Common myeloid progenitor, CD34-positive (primary cell): ENCODE measurements around the gene ASAP2.

Experiments
- CTCF ChIA-PET: fragments of 350-600 bp; sonication (Branson Sonifier 250); formaldehyde crosslinking; loops from one replicate; lab custom pipeline; 2021; ENCODE audit warnings: antibody characterized with exemption; lab: Charles Lee
- POLR2A ChIA-PET: fragments of 350-600 bp; sonication (Branson Sonifier 250); formaldehyde crosslinking; loops from one replicate; lab custom pipeline; 2021; ENCODE audit warnings: antibody characterized with exemption; lab: Charles Lee
- DNase-seq, 3 donors: peaks; one replicate each; pipeline versions ENCODE4 v3.0.0 to v3.0.0-alpha.2; 2013
- H3K27ac ChIP-seq, 2 experiments: 1 replicate in 1 of 2; 2 replicates in 1 of 2; pipeline ENCODE4 v1.7.0; 2013; ENCODE audit warnings: inconsistent platforms in 2 of 2, low read length in 2 of 2, mild to moderate bottlenecking in 2 of 2, low read depth in 1 of 2, moderate library complexity in 1 of 2; ENCODE audit not compliant: severe bottlenecking in 2 of 2, insufficient read depth in 1 of 2, poor library complexity in 1 of 2
- H3K27me3 ChIP-seq, 5 experiments: replicated peaks in 2 of 5; 1 replicate in 3 of 5; 2 replicates in 2 of 5; pipeline versions ENCODE4 v1.6.1 to v1.7.0; 2013; ENCODE audit warnings: low read length in 4 of 5, mild to moderate bottlenecking in 2 of 5, moderate library complexity in 2 of 5, inconsistent platforms in 1 of 5; ENCODE audit not compliant: insufficient read depth in 5 of 5, control insufficient read depth in 4 of 5
- H3K36me3 ChIP-seq, 4 experiments: 1 replicate in 2 of 4; 2 replicates in 2 of 4; pipeline versions ENCODE4 v1.6.1 to v1.7.0; 2013; ENCODE audit warnings: low read length in 3 of 4, control low read depth in 1 of 4, mild to moderate bottlenecking in 1 of 4; ENCODE audit not compliant: control insufficient read depth in 4 of 4, insufficient read depth in 4 of 4
- H3K4me1 ChIP-seq, 4 experiments: 1 replicate in 3 of 4; 2 replicates in 1 of 4; pipeline versions ENCODE4 v1.6.1 to v1.7.1; 2013; ENCODE audit warnings: low read length in 3 of 4, mild to moderate bottlenecking in 3 of 4, control low read depth in 1 of 4, inconsistent platforms in 1 of 4, moderate library complexity in 1 of 4; ENCODE audit not compliant: control insufficient read depth in 4 of 4, insufficient read depth in 4 of 4; ENCODE audit errors: control extremely low read depth in 1 of 4
- H3K4me3 ChIP-seq, 7 experiments: 1 replicate in 4 of 7; 2 replicates in 3 of 7; pipeline versions ENCODE4 v1.5.1 to v1.7.0; 2013; ENCODE audit warnings: mild to moderate bottlenecking in 7 of 7, low read length in 6 of 7, moderate library complexity in 6 of 7, inconsistent platforms in 2 of 7, low read depth in 2 of 7, control low read depth in 1 of 7; ENCODE audit not compliant: insufficient read depth in 4 of 7, control insufficient read depth in 1 of 7; ENCODE audit errors: extremely low read depth in 1 of 7
- H3K9me3 ChIP-seq, 5 experiments: 1 replicate in 4 of 5; 2 replicates in 1 of 5; pipeline versions ENCODE4 v1.6.1 to v1.7.1; 2013; ENCODE audit warnings: low read length in 4 of 5, mild to moderate bottlenecking in 2 of 5, inconsistent platforms in 1 of 5, low read depth in 1 of 5, moderate library complexity in 1 of 5; ENCODE audit not compliant: control insufficient read depth in 4 of 5, insufficient read depth in 2 of 5; ENCODE audit errors: control extremely low read depth in 1 of 5
- WGBS: methylation state at CpG from one replicate; pipeline ENCODE4 v1.1.5; 2013; ENCODE audit not compliant: insufficient coverage; 5-methylcytosine and 5-hydroxymethylcytosine counted together

ASAP2 gene

GRCh38 chr2:9225806-9226205 lies 19.2 kb downstream of the ASAP2 start:
- H3K36me3 ChIP-seq = no peaks in the 10 kb centered on the region
- DNase-seq = no peak
- 97% methylated on average over 6 of the region's 10 CpGs for WGBS
- no peaks in the 10 kb centered on the region for H3K9me3 ChIP-seq
- ChIA-PET CTCF (no interaction called here), POLR2A (interaction anchor here (0.5 kb wide), 1 partner anchor 1984 kb away, joined by 5 read pairs; no protein-coding TSS in a partner anchor)
- peaks cover 0 to 2% (median 0%) of the 10 kb centered on the region in 5 experiments for H3K27me3 ChIP-seq
- peaks cover 0 to 11% (median 6%) of the 10 kb centered on the region in 4 experiments for H3K4me1 ChIP-seq
- H3K27ac ChIP-seq = no peak overlapping the region
- no peak overlapping the region for H3K4me3 ChIP-seq

DNA sequence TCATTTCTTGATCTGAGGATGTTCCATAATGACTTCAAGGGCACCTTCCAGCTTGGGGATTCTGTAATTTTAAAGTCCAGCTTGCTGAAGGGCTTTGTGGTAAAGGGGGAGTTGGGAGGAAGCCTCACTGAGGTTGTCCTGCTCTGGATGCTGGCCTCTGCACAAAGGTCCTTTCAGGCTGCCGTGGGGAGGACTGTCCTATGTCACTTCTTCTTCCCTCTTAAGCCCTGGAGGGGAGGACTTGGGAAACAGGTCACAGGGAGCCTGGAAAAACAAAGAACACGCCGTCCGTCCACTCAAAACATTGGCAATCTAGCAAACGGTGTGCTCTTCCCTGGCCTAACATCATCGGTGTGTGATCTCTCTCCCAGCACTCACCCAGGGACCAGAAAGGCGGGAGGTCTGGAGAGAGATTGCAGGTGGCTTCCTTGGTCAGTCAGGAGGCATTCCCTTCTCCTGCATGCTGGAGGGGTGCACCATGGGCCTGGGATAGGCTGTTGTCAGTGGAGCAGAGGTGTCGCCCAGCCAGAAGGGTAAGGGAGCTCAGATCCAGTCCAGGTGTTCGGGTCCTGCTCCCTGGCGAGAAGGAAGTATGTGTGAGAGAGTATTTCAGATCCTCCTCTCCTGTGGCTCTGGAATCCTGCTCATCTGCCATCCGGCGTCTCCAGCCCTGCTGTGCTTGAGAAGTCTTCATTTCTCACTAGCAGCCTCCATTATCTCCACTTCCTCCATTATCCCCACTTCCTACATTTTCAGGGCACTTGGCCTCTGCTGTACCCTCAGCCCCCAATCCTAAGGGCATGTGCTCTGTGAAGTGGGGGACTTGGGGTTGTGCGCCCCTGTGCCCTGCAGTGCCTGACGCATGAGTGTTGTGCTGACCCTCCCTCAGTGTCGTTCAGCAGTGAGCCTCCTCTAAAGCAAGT lies 20.1 kb downstream of the ASAP2 start:
- WGBS = 95% methylated on average over 10 of the region's 15 CpGs
- ChIA-PET POLR2A (no interaction called here), CTCF (no interaction called here)
- Histone ChIP-seq H3K4me1 (peaks cover 0 to 21% (median 15%) of the 10 kb centered on the region in 4 experiments), H3K36me3 (no peaks in the 10 kb centered on the region), H3K4me3 (no peak overlapping the region), H3K27ac (no peak overlapping the region), H3K27me3 (peaks cover 0 to 2% (median 0%) of the 10 kb centered on the region in 5 experiments), H3K9me3 (no peaks in the 10 kb centered on the region)
- DNase-seq = no peak

DNA sequence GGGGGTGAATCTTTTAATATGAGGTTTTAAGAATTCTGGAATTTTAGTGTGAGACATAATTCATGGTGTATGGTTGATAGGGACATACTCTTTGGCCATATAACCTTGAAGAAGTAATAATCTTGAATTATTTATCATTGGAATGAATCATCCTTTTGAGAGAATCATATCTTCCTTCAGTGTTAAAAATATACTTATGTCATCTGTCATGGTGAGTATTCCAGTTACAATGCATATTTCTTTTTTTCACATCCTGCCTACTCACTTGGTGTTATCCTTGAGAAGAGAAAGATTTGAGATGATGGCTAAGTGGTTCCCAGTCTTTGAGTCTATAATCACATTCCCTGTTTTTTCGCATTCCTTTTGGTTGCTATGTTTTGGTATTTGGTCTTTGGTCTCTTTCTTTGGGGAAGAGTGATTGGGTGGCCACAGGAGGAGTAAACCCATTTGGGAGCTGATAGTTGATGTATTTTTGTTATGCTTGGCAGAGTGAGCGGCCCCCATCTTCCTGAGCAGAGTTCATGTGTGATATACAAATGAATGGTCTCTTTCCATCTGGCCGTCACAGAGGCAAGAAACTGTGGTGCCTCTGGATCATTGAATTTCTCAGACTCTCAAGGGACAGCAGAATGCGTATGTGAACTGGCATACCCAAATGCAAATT lies 21.6 kb downstream of the ASAP2 start:
- WGBS = 93% methylated on average over 2 of the region's 4 CpGs
- no peaks in the 10 kb centered on the region for H3K36me3 ChIP-seq
- no peak overlapping the region for H3K4me3 ChIP-seq
- DNase-seq = no peak
- H3K27ac ChIP-seq = no peak overlapping the region
- POLR2A ChIA-PET = no interaction called here
- H3K9me3 ChIP-seq = no peaks in the 10 kb centered on the region
- peaks cover 0 to 2% (median 0%) of the 10 kb centered on the region in 5 experiments for H3K27me3 ChIP-seq
- CTCF ChIA-PET = no interaction called here
- H3K4me1 ChIP-seq = peaks cover 0 to 25% (median 16%) of the 10 kb centered on the region in 4 experiments

GRCh38 chr2:9228781-9229469 lies 22.3 kb downstream of the ASAP2 start:
- no peak overlapping the region for H3K27ac ChIP-seq
- H3K36me3 ChIP-seq = no peaks in the 10 kb centered on the region
- POLR2A ChIA-PET = no interaction called here
- H3K27me3 ChIP-seq = peaks cover 0 to 2% (median 0%) of the 10 kb centered on the region in 5 experiments
- no peaks in the 10 kb centered on the region for H3K9me3 ChIP-seq
- no peak overlapping the region for H3K4me3 ChIP-seq
- H3K4me1 ChIP-seq = peaks cover 0 to 25% (median 16%) of the 10 kb centered on the region in 4 experiments
- no peak for DNase-seq
- WGBS = over 99% methylated on average over 11 of the region's 15 CpGs
- CTCF ChIA-PET = no interaction called here

- ChIA-PET POLR2A (no interaction called here), CTCF (interaction anchor here (0.6 kb wide), 1 partner anchor 23 kb away, joined by 3 read pairs; no protein-coding TSS in a partner anchor)
- Histone ChIP-seq H3K9me3 (no peaks in the 10 kb centered on the region), H3K27me3 (peaks cover 0 to 2% (median 0%) of the 10 kb centered on the region in 5 experiments), H3K4me1 (peaks cover 0 to 29% (median 18%) of the 10 kb centered on the region in 4 experiments), H3K36me3 (no peaks in the 10 kb centered on the region), H3K27ac (no peak overlapping the region), H3K4me3 (no peak overlapping the region)
- 98% methylated on average over 6 of the region's 6 CpGs for WGBS
- DNase-seq = no peak
Measured at GRCh38 chr2:9229470-9229820, 22.8 kb downstream of the ASAP2 start.

GRCh38 chr2:9230051-9230802 lies 23.6 kb downstream of the ASAP2 start:
- WGBS = 88% methylated on average over 9 of the region's 9 CpGs
- peaks cover 0 to 33% (median 22%) of the 10 kb centered on the region in 4 experiments for H3K4me1 ChIP-seq
- CTCF ChIA-PET = interaction anchor here (0.6 to 1.2 kb wide), 2 partner anchors 16 to 22 kb away, joined by 3 read pairs; no protein-coding TSS in a partner anchor
- peak in 1 of 3 donors; percentile 10 for DNase-seq
- POLR2A ChIA-PET = interaction anchor here (1.1 kb wide), 1 partner anchor 55 kb away, joined by 5 read pairs; no protein-coding TSS in a partner anchor
- H3K4me3 ChIP-seq = no peak overlapping the region
- H3K27me3 ChIP-seq = peaks cover 0 to 2% (median 0%) of the 10 kb centered on the region in 5 experiments
- no peaks in the 10 kb centered on the region for H3K9me3 ChIP-seq
- no peak overlapping the region for H3K27ac ChIP-seq
- H3K36me3 ChIP-seq = no peaks in the 10 kb centered on the region
